Measurements from ENCODE around the gene MMP2. TPM values are rescaled to one million over a fixed set of nuclear protein-coding genes. Genes with fewer than 3 reads are reported as not detected.

MMP2 gene
- total RNA-seq, 1 donor, result 1,244 TPM

DNA sequence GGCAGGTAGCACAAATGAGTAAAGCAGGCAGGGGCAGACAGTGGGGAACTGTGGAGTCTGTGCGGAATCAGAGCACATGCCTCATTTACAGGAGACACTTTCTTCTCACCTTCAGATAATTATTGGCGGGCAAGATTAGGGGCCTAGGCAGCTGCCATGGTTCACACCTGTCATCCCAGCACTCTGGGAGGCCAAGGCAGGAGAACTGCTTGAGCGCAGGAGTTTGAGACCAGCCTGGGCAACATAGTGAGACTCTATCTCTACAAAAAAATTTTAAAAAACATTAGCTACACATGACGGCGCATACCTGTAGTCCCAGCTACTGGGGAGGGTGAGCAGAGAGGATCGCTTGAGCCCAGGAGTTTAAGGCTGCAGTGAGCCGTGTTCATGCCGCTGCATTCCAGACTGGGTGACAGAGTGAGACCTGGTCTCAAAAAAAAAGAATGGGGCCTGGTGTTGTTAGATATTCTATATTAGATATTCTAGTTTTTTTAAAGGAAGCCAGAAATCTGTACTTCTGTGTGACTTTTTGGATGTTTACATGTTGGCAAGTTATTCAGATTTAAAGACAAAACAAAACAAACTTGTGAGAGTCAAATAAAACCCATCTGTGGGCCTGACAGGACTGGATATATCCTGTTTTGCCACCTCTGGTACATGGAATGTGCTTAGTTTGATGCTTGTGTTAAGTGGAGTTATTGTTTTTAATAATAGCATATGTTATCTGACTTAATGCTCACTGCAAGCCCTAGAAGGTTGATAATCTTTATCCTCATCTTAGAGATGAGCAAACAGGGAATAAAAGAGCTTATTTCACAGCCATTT lies 24.9 kb downstream of the MMP2 start:
- no peak for TF ChIP-seq CTCF (IDR thresholded peaks at IDR 0.05; ENCODE audit: insufficient read depth, low read length)
- DNase-seq (ENCODE audit: low read depth), result no peak

DNA sequence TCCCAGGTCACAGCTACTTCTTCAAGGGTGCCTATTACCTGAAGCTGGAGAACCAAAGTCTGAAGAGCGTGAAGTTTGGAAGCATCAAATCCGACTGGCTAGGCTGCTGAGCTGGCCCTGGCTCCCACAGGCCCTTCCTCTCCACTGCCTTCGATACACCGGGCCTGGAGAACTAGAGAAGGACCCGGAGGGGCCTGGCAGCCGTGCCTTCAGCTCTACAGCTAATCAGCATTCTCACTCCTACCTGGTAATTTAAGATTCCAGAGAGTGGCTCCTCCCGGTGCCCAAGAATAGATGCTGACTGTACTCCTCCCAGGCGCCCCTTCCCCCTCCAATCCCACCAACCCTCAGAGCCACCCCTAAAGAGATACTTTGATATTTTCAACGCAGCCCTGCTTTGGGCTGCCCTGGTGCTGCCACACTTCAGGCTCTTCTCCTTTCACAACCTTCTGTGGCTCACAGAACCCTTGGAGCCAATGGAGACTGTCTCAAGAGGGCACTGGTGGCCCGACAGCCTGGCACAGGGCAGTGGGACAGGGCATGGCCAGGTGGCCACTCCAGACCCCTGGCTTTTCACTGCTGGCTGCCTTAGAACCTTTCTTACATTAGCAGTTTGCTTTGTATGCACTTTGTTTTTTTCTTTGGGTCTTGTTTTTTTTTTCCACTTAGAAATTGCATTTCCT lies 26.5 kb downstream of the MMP2 start:
- no peak for TF ChIP-seq CTCF (IDR thresholded peaks at IDR 0.05; ENCODE audit: insufficient read depth, low read length)
- H3K4me3 ChIP-seq (ENCODE audit: low read depth, low read length), result no peak overlapping the region
- no peak for DNase-seq (ENCODE audit: low read depth)

More for the DNA sequence above, 24.9 kb downstream of the MMP2 start:
- no peak overlapping the region for H3K4me3 ChIP-seq (ENCODE audit: low read depth, low read length)

GRCh38 chr16:55506083-55506482 lies 27.1 kb downstream of the MMP2 start:
- no peak for TF ChIP-seq CTCF (IDR thresholded peaks at IDR 0.05; ENCODE audit: insufficient read depth, low read length)
- no peak for DNase-seq (ENCODE audit: low read depth)
- H3K4me3 ChIP-seq (ENCODE audit: low read depth, low read length), result no peak overlapping the region

DNA sequence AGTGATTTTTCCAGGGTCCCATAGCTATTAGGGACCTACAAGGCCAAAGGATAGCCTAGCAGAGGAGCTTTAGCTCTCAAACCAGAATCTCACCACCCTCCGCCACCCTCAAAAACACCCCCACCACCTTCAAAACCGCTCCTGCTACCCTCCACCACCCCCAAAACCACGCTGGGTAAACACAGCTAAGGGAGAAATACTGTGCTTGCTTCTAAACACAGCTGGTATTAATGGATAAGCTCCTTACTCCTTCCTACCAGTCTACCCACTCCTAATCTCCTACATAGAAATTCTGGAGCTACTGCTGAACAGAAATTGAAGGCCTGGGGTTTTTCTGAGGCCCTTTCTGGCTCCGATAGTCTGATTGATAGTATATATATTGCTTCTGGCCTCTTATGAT lies 27.7 kb downstream of the MMP2 start:
- H3K4me3 ChIP-seq (ENCODE audit: low read depth, low read length), result no peak overlapping the region
- TF ChIP-seq CTCF (IDR thresholded peaks at IDR 0.05; ENCODE audit: insufficient read depth, low read length), result no peak
- DNase-seq (ENCODE audit: low read depth), result no peak

GRCh38 chr16:55508271-55508921 lies 29.4 kb downstream of the MMP2 start:
- peak overlapping the region; percentile 70 for H3K4me3 ChIP-seq (ENCODE audit: low read depth, low read length)
- TF ChIP-seq CTCF (IDR thresholded peaks at IDR 0.05; ENCODE audit: insufficient read depth, low read length), result no peak

DNA sequence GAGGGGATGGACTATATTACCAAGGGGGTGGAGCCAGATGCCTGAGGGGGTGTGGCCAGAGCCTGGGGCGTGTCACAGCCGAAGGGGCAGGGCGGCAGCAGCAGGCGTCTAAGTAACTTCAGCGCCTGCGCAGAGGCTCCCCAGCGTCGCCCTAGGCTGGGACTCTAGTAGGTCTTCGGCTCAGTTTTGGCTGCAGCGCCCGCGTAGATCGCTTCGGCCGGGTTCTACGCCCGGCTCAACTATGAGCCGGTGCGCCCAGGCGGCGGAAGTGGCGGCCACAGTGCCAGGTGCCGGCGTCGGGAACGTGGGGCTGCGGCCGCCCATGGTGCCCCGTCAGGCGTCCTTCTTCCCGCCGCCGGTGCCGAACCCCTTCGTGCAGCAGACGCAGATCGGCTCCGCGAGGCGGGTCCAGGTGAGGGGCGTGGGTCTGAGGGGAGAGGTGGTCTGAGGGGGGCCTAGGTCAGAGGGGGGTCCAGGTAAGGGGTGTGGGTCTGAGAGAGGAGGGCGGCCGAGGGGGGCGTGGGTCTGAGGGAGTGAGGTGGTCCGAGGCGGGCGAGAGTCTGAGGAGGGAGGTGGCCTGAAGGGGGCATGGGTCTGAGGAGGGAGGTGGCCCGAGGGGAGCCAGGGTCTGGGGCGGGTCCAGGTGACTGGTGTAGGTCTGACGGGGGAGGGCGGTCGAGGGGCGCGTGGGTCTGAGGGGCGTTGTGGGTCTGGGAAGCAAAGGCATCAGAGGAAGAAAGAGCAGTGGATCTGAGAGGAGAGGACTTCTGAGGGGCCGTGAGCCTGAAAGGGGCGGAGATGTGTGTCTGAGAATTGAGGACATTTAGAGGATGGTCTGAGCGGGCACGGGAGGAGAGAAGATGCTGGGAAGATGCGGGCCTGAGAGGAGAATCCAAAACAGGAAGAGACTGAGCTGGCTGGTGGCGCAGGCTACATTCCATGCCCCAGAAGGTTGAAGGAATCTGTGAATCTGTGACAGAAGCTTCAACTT lies 30.2 kb downstream of the MMP2 start, which contains the start of gene LPCAT2:
Gene LPCAT2 (plus strand): TSS at position 132 of the 991 bp plus-strand sequence. CDS start 110 bp downstream, at position 242.
- peak within 1 kb of the TSS; percentile 70 for H3K4me3 ChIP-seq (ENCODE audit: low read depth, low read length)
- peak; percentile 90 for DNase-seq (ENCODE audit: low read depth)
- TF ChIP-seq CTCF (IDR thresholded peaks at IDR 0.05; ENCODE audit: insufficient read depth, low read length), result peak; percentile 1

More at GRCh38 chr16:55508271-55508921, 29.4 kb downstream of the MMP2 start:
- DNase-seq (ENCODE audit: low read depth), result peak; percentile 65

Data from fibroblast of the aortic adventitia (primary cell).